ENCODE measurements around the gene MAN2B1. TPM values are rescaled to one million over a fixed set of nuclear protein-coding genes. Genes with fewer than 3 reads are reported as not detected.
"Not testable (repeated sequence)": the region's sequence is repeated elsewhere in the genome, so short reads cannot be mapped to it uniquely, and the experiment has no call there.

Gene MAN2B1
- total RNA-seq = 50.7 and 52.0 TPM in 2 replicates
- polyA plus RNA-seq (2012) = 49.9 TPM

DNA sequence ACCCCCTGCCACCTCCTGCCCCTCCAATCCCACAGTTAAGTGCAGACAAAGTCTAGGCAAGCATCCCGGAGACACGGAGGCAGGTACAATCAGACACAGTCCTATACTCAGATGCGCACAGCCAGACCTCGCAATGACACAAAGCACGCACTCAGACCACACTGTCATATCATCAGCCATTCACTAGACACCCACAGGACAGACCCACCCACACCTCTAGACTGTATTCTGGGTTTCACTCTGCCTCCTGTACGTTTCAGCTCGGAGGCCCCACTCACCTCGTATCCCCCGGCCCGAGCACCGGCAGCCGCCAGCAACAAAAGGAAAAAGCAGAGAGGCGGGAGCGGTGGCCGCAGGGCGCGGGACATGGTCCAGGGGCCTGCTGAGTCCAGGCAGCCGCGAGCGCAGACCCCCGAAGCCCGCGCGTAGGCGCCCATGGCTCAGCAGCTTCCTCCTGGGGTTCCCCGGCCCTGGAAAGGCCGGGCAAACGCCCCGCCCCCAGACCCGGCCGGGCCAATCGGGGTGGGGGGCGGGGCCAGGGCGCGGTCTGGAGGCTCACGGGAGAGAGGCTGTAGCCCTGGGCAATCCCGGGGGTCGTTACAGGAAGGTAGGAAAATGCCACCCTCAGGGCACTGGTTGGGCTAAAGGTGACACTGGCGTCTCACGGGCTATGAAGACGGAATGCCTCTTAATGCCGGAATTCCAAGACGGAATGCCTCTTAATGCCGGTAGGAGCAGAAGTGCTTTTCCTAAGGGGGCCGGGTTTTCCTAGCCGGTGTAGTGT, at the start of gene MAN2B1, which contains the start of gene WDR83:
MAN2B1 (minus strand) TSS at position 478 of the 784 bp plus-strand sequence; CDS start at position 437, 41 bp downstream.
WDR83 (plus strand) TSS at position 543 of the 784 bp plus-strand sequence. CDS start 2,984 bp downstream, outside the sequence.
- peak; percentile 78 for DNase-seq (ENCODE audit: low read depth)

DNA sequence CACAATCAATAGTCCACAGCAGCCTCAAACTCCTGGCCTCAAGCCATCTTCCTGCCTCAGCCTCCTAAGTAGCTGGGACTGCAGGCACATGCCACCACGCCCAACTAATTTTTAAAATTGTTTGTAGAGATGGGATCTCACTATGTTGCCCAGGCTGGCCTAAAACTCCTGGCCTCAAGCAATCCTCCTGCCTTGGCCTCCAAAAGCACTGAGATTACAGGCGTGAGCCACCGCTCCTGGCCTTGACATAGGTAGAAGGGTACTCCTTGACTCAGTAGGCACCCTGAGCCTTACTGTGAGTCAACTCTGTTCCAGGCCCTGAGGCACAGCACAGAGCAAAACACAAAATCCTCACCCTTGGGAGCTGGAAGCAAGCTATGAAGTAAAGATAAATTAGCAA, 49.4 kb upstream of the MAN2B1 start:
- no peak for DNase-seq (ENCODE audit: low read depth)

- no peak for DNase-seq (ENCODE audit: low read depth)
Observed at GRCh38 chr19:12715102-12715501, 48.6 kb upstream of the MAN2B1 start.

DNA sequence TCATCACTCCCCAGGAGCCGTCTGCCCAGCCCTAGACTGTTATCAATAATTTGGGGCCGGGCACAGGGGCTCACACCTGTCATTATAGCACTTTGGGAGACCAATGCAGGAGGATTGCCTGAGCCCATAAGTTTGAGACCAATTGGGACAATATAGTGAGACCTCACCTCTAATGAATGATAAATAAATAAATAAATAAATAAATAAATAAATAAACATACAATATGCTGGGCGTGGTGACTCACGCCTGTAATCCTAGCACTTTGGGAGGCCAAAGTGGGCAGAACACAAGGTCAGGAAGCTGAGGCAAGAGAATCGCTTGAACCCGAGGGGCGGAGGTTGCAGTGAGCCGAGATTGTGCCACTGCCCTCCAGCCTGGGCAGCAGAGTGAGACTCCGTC, 46.8 kb upstream of the MAN2B1 start:
- not testable (repeated sequence) for DNase-seq (ENCODE audit: low read depth)

- DNase-seq (ENCODE audit: low read depth) = not testable (repeated sequence)
Observed at GRCh38 chr19:12712077-12712476, 45.5 kb upstream of the MAN2B1 start.

DNA sequence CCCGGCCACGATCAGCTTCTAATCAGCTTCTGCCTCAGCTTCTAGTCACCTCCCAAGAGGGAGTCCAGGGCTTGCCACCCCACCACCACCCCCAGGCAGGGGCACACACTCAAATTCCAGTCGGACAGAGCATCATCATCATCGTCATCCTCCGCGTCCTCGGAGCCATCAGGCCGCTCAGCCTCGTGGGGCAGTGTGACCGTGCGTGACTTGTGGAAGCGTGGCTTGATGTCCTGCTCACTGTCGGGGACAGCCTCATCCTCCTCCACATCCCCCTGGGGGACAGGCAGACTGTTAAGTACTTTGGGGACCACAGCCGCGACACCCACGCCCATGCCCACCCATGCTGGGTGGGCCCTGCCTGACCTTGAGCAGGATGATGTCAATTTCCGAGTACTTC, 44.6 kb upstream of the MAN2B1 start:
- no peak for DNase-seq (ENCODE audit: low read depth)

GRCh38 chr19:12708641-12709040, 42.1 kb upstream of the MAN2B1 start:
- no peak for DNase-seq (ENCODE audit: low read depth)

GRCh38 chr19:12706332-12706718, 39.8 kb upstream of the MAN2B1 start:
- no peak for DNase-seq (ENCODE audit: low read depth)

- no peak for DNase-seq (ENCODE audit: low read depth)
Observed at GRCh38 chr19:12705654-12706331, 39.3 kb upstream of the MAN2B1 start.

DNA sequence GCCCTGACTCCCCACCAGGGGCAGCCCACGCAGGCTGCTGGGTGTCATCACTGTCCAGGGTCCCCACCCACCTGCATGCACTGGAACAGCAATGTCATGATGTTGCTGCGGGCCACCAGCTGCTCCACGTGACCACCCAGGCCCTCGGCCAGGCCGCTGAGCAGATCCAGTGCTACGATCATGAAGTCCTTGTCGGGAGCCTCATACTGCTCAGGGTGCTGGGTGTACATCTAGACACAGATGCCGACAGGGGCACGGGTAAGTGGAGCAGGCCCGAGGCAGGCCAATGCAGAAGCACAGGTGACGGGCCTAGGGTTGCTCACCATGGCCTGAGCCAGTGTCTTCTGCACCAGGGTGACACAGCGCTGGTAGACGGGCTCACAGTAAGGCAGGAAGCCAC, 38.6 kb upstream of the MAN2B1 start:
- DNase-seq (ENCODE audit: low read depth) = no peak

DNA sequence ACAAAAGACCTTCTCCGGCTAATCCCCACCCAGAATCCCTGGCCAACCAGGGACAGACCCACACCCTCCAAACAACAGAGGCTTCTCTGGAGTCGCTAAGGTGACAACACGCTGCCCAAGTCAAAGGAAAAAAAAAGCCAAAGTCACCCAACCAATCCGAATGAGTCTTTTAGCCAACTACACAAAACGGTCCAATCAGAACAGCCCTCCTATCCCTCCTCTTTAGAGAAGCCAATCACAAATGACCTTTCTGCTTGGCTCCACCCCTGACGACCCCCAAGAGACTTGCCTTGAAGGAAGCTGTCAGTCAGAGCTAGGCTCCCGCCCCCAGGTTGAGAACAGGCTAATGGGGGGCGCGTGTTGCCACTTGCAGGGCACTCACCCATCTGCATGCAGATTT, 36.5 kb upstream of the MAN2B1 start:
- no peak for DNase-seq (ENCODE audit: low read depth)

DNA sequence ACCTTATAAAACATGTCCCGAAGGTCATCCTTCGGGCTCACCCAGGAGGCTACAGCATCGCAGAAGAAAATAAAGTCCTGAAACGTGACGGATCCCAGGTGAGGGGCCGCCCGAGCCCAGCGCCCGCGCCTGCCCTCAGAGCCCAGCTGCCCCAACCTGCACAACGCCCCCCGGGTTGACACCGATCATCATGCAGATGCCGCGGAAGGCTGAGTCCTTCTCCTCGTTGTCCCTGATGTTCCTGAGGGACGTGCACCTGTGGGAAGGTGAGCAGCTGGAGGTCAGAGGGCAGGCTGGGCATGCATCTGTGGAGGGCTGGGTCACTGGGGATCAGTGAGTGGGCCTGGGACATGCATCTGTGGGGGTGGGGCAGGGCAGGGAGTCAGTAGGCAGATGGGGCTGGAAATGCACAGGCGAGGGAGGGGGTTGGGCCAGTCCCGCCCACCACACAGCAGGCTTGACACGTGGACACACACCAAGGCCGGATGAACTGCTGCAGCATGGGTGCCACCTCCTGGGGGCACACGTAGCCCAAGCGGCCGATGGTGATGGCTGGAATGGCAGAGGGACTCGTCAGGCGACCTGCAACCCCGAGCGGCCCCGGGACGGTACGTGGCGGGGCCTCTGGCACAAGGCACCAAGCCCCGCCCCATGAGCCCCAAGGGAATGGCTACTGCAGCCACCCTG, 35.2 kb upstream of the MAN2B1 start:
- DNase-seq (ENCODE audit: low read depth) = no peak

DNA sequence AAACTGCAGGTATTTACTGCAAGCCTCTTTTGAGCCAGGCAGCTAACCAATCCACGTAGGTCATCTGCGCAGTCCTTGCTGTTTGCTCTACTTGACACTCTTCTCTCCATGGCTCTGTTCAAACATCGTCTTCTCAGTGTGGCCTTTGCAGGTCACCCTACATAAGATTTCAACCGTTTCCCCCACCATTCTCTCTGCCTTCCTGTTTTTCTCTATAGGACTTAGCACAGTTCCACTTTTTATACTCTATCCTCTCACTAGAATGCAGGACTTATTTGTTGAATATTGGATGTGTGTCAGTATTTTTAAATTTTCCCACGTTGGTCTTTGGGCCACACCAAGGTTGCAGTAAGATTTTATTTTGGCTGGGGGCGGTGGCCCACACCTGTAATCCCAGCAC, 31.6 kb upstream of the MAN2B1 start:
- no peak for DNase-seq (ENCODE audit: low read depth)

DNA sequence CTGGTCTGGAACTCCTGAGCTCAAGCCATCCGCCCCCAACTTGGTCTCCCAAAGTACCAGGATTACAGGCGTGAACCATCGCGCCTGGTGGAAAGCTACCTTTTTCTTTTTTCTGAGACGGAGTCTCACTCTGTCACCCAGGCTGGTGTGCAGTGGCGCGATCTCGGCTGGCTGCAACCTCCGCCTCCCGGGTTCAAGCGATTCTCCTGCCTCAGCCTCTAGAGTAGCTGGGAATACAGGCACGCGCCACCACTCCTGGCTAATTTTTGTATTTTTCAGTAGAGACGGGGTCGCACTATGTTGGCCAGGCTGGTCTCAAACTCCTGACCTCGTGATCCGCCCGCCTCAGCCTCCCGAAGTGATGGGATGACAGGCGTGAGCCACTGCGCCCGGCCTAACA, 30.9 kb upstream of the MAN2B1 start:
- DNase-seq (ENCODE audit: low read depth) = not testable (repeated sequence)

- peak; percentile 95 for DNase-seq (ENCODE audit: low read depth)
Observed at GRCh38 chr19:12696366-12697335, 30.1 kb upstream of the MAN2B1 start, which contains the start of gene FBXW9. TSS of gene FBXW9 (minus strand) at chr19:12696631. CDS start at chr19:12696581, 50 bp downstream.

DNA sequence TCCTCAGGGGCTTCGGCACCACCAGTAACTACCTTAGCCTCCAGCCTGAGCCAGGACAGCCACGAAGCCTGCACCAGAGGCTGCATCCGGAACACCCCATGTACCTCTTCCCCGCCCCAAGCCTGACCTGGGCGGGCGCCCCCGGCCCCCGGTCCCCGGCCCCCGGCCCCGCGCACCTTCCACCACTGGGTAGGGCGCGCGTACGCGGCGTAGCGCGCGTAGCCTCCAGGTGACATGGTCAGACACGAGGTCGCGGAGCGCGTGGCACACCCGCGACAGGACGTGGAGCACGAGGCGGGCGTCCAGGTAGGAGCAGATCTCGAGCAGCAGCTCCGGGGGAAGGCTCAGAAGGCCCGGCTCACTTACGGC, 29.4 kb upstream of the MAN2B1 start:
- DNase-seq (ENCODE audit: low read depth) = no peak

GRCh38 chr19:12695514-12695913, 29.0 kb upstream of the MAN2B1 start:
- DNase-seq (ENCODE audit: low read depth) = no peak

- no peak for DNase-seq (ENCODE audit: low read depth)
Observed at GRCh38 chr19:12695096-12695495, 28.6 kb upstream of the MAN2B1 start.

DNA sequence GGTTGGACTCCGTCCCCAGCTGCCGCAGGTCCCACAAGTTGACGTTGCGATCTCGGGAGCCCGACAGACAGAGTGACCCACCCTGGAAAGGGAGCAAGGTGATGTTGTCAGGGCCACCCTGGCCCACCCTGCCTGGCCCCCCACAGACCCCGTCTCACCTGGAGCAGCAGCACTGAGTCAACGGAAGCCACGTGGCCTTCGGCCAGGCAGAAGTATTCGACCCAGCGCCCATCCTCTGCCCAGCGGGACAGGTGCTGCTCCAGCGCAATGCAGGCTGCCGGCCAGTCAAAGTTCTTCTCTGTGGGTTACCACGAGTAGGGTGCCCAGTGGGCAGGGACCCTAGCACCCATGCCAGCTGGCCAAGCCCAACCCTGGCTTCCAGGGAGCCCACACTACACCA, 28.1 kb upstream of the MAN2B1 start:
- no peak for DNase-seq (ENCODE audit: low read depth)

DNA sequence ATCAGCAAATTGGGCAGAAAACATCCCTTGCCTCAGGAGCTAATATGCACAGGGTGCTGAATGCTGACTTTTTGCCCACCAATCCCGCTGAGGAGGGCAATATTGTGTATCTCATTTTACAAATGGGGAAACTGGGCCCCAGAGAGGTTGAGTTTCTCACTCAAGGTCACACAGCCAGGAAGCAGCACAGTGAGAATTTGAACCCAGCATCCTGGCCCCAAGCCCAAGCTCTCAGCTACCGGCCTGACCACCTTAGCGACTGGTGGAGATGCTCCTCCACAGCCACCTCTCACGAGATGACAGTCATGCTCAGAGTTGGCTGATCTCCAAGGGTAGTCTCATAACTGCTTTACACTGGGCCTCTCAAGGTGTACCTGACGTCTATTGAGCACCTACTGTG, 26.4 kb upstream of the MAN2B1 start:
- DNase-seq (ENCODE audit: low read depth) = no peak

All from myocyte (in vitro differentiated cells).